ENCODE data around the gene SIRPA. TPM values are rescaled to one million over a fixed set of nuclear protein-coding genes. Genes with fewer than 3 reads are reported as not detected.

SIRPA gene
- total and polyA plus RNA-seq, 2 of the 8 experiments (the other 6 are each of a cell fraction or from before 2014, with no cell fraction given) = 3.9 to 4.3 TPM

- H3K9me3 ChIP-seq (ENCODE audit: insufficient read depth in 2 of 2, low read depth in 1 of 2, low read length in 1 of 2) = no peaks in the 10 kb centered on the region
- H3K56ac ChIP-seq (replicated peaks; ENCODE audit: insufficient read length, low read depth, low read length) = no peak overlapping the region
- no peak overlapping the region for H3K4ac ChIP-seq (replicated peaks; ENCODE audit: insufficient read length, low read depth, low read length)
- H4K8ac ChIP-seq (ENCODE audit: extremely low read depth, insufficient read depth, low read length) = no peak overlapping the region
- H3K79me2 ChIP-seq (ENCODE audit: control insufficient read depth in 1 of 2, insufficient read depth in 2 of 2, low read length in 2 of 2) = no peaks in the 10 kb centered on the region
- no peak overlapping the region for H4K91ac ChIP-seq (replicated peaks; ENCODE audit: insufficient read length, low read length)
- no peak overlapping the region for H2BK20ac ChIP-seq (ENCODE audit: low read length)
- H2AFZ ChIP-seq (ENCODE audit: low read length) = no peak overlapping the region
- H3K79me1 ChIP-seq (ENCODE audit: low read depth, low read length) = no peaks in the 10 kb centered on the region
- H3K18ac ChIP-seq (ENCODE audit: extremely low read depth, low read length) = no peak overlapping the region
- peaks cover 5 to 21% (median 18%) of the 10 kb centered on the region in 4 experiments for H3K27me3 ChIP-seq (replicated peaks in 1 of 4; ENCODE audit: control insufficient read depth in 3 of 4, extremely low read depth in 1 of 4, insufficient read depth in 3 of 4, low read length in 3 of 4)
- FAIRE-seq (no peak), DNase-seq (ENCODE audit: low read depth in 1 of 2, low spot score in 2 of 2) (no peak)
- 89% methylated on average over 6 of the region's 6 CpGs; no CpG with 5 or more reads in 1 of the 2 experiments for WGBS, 2 experiments (ENCODE audit: extremely low coverage in 1 of 2, insufficient coverage in 1 of 2, insufficient read length in 1 of 2, insufficient replicate concordance in 2 of 2, low coverage in 1 of 2, low lambda C conversion rate in 2 of 2, missing lambda C conversion rate in 1 of 2)
- H2BK15ac ChIP-seq (ENCODE audit: low read length) = peak overlapping the region; percentile 19; the same call in 1 of the 2 replicates
- POLR2A ChIA-PET (ENCODE audit: partially characterized antibody) = no interaction called here
- no peak overlapping the region for H3K4me2 ChIP-seq (ENCODE audit: insufficient read depth in 1 of 2, low read depth in 2 of 2, low read length in 2 of 2)
- no peak overlapping the region for H3K9ac ChIP-seq (replicated peaks in 1 of 4; ENCODE audit: extremely low read depth in 1 of 4, low read depth in 3 of 4, low read length in 3 of 4)
- H2BK12ac ChIP-seq (ENCODE audit: low read depth, low read length) = no peak overlapping the region
- no peak overlapping the region for H3K27ac ChIP-seq (ENCODE audit: low read depth, low read length)
- H3K36me3 ChIP-seq (ENCODE audit: control insufficient read depth in 2 of 4, insufficient read depth in 4 of 4, low read length in 3 of 4) = no peaks in the 10 kb centered on the region
- H2AK5ac ChIP-seq (ENCODE audit: low read depth, low read length) = 0 out of 2 replicates have a peak overlapping the region, but pooled peaks have one; percentile 88
- no peak overlapping the region for H3K23ac ChIP-seq (ENCODE audit: insufficient read length)
- CTCF ChIA-PET (ENCODE audit: partially characterized antibody) = interaction anchor here (0.6 to 3.0 kb wide), 8 partner anchors 20 to 399 kb away, joined by 3 to 14 read pairs (median 3); no protein-coding TSS in a partner anchor
- H2BK120ac ChIP-seq (replicated peaks; ENCODE audit: low read depth, low read length) = no peak overlapping the region
- H3K14ac ChIP-seq (ENCODE audit: insufficient read length) = no peak overlapping the region
- H2BK5ac ChIP-seq (ENCODE audit: low read depth, low read length) = no peak overlapping the region
- peaks cover 10% of the 10 kb centered on the region; the same call in 1 of the 2 replicates for H3K23me2 ChIP-seq (ENCODE audit: low read depth, low read length)
- peaks cover 2 to 6% of the 10 kb centered on the region in 2 experiments for H4K20me1 ChIP-seq (replicated peaks in 1 of 2; ENCODE audit: control insufficient read depth in 1 of 2, insufficient read depth in 2 of 2, low read length in 2 of 2)
- peaks cover 3 to 23% (median 9%) of the 10 kb centered on the region in 4 experiments for H3K4me1 ChIP-seq (replicated peaks in 1 of 4; ENCODE audit: control insufficient read depth in 3 of 4, insufficient read depth in 4 of 4, low read length in 3 of 4)
- no peak overlapping the region for H3K4me3 ChIP-seq (ENCODE audit: extremely low read depth in 1 of 4, insufficient read depth in 2 of 4, low read depth in 3 of 4, low read length in 4 of 4)
- H4K5ac ChIP-seq (ENCODE audit: insufficient read length, low read depth, low read length) = no peak overlapping the region
These were observed 4.0 kb downstream of the SIRPA start for GRCh38 chr20:1899241-1899525.
